Pulmonary artery endothelial cell (primary cell): ENCODE measurements around the gene ZMYM1. TPM values are rescaled to one million over a fixed set of nuclear protein-coding genes. Genes with fewer than 3 reads are reported as not detected.
A peak's percentile ranks its signal among the peaks of the same experiment; 100 is the strongest.
"Not testable (repeated sequence)": the region's sequence is repeated elsewhere in the genome, so short reads cannot be mapped to it uniquely, and the experiment has no call there.

Experiments
- DNase-seq: peaks from one replicate; pipeline ENCODE4 v3.0.0-alpha.2; 2011; ENCODE audit warnings: low read depth, low spot score
- total RNA-seq: library from RNA; depleted of rRNA; stranded (reverse); fragments of >200 nt; gene quantifications from 2 replicates; pipeline ENCODE4 v1.2.3, GENCODE V29; 2014

The ZMYM1 gene
- total RNA-seq, 1 donor from 2014 or later = 21.3 TPM

DNA sequence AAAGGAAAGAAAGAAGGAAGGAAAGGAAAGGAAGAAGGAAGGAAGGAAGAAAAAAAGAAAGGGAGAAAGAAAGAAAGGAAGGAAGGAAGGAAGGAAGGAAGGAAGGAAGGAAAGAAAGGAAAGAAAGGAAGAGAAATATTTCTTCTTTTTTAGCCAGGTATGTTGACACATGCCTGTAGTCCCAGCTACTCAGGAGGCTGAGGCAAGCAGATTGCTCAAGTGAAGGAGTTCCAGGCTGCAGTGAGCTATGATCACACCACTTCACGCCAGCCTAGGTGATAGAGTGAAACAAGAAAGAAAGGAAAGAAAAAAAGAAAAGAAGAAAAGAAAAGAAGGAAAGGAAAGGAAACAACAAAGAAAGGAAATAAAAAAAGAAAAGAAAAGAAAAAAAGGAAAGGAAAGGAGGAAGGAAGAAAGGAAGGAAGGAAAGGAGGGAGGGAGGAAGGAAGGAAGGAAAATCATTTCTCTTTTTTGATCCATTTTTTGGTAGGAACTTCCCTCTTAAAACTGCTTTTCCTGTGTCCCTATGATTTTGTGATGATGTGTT lies 5.8 kb upstream of the ZMYM1 start:
- no peak for DNase-seq

DNA sequence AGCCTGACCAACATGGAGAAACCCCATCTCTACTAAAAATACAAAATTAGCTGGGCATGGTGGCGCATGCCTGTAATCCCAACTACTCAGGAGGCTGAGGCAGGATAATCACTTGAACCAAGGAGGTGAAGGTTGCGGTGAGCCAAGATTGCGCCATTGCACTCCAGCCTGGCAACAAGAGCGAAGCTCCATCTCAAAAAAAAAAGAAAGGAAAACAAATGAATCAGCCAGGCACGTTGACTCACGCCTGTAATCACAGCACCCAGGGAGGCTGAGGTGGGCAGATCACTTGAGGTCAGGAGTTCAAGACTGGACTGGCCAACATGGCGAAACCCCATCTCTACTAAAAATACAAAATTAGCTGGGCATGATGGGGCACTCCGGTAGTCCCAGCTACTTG lies 2.8 kb upstream of the ZMYM1 start:
- not testable (repeated sequence) for DNase-seq

- DNase-seq = no peak
These were observed 1.1 kb downstream of the ZMYM1 start for GRCh38 chr1:35080171-35080854.

- DNase-seq = no peak
These were observed 6.2 kb downstream of the ZMYM1 start for GRCh38 chr1:35085421-35085820.

DNA sequence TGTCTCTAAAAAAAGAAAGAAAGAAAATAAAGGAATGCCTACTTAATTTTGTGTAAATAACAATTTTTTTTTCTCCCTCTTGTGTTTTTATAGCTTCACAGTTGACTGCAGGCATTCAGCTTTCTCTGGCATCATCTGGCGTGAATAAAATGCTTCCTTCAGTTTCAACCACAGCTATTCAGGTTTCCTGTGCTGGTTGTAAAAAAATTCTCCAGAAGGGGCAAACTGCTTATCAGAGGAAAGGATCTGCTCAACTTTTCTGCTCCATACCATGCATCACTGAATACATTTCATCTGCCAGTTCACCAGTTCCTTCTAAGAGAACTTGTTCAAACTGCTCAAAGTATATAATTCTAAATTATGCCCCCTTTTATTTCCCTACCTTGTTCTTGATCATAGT lies 18.0 kb downstream of the ZMYM1 start:
- no peak for DNase-seq

- DNase-seq = no peak
These were observed 31.9 kb downstream of the ZMYM1 start for GRCh38 chr1:35111106-35111505.

DNA sequence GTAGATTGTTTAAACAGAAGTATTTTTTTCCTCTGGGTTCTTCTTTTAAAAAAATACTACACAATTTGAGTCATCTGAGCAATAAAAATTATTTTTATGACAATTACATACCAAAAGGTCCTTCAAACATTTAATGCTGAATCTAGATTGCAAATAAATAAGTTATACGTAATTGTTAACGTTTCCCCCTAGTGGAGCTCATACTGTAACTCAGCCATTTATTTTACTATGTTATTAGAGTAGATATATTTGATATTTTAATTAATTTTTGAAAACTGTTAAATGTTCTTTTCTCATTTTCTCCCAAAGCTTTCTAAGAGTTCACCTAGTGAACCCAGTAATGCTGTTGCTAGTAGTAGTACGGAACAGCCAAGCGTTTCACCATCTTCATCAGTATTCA lies 33.5 kb downstream of the ZMYM1 start:
- no peak for DNase-seq

DNA sequence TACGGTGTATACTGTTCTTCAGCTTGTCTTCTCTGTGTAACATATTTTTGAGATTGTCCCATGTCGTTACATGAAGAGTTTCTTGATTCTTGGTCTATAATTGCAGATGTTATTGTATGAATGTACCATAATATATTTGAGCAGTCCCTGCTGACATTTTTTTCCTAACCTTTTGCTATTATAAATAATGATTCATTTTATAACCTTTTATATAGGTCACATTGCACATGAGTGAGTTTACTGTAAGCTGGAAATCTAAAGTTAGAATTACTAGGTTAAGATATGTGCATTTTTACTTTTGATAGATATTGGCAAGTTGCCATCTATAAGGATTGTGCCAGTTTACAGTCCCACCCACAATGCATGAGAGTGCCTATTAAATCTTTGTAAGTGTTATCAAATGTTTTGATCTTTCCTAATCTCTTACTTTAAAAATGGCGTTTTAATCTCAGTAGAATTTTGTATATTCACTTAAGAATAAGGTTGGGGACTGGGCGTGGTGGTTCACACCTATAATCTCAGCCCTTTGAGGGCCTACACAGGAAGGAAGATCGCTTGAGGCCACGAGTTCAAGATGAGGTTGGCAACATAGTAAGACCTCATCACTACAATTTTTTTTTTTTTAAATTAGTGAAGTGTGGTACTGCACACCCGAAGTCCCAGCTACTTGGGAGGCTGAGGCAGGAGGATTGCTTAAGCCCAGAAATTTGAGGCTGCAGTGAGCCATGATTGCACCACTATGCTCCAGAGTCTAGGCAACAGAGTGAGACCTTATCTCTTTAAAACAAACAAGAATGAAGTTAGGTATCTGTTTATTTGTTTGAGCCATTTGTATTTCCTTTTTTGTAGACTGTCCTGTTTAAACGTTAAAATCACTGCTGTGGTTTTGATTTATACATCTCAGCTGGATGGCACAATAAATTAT lies 36.5 kb downstream of the ZMYM1 start:
- no peak for DNase-seq

DNA sequence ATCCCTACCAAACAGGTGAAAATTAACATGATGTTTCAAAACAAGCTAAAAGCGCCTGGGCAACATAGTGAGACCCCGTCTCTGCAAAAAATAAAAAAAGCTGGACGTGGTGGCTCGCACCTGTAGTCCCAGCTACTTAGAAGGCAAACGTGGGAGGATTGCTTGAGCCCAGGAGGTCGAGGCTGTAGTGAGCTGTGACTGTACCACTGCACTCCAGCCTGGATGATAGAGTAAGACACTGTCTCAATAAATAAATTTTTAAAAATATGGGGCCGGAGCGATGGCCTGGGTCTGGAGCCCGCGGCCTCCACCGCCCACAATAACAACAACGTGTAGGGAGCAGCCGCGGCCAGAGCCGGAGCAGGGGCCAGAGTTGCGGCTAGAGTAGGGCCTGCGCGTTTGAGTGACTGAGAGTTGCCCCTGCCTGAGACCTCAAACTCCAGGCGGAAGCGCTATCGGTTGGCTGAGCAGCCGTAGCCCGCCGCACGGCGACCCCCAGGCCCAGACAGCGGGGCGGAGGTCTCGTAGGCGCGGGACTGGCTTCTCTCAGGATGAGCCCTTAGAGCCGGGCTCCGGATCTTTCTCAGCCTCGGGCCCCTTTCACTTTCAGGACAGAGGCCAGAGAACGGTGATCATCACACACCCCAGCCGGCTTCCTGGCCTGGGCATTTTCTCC lies 41.4 kb downstream of the ZMYM1 start:
- no peak for DNase-seq

DNA sequence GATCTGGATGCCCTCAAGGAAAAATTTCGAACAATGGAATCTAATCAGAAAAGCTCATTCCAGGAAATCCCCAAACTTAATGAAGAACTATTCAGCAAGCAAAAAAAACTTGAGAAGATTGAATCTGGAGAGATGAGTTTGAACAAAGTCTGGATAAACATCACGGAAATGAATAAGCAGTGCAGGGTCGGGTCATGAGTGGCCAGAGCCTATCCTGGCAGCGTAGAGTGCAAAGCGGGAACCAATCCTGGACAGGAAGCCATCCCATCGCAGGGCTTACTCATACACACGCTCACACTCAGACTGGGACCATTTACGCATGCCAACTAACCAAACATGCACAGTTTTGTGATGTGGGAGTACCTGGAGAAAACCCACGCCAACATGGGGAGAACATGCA lies 43.1 kb downstream of the ZMYM1 start:
- DNase-seq = peak; percentile 32

GRCh38 chr1:35126546-35126945 lies 47.4 kb downstream of the ZMYM1 start:
- DNase-seq = no peak

GRCh38 chr1:35129080-35129479 lies 49.9 kb downstream of the ZMYM1 start:
- DNase-seq = no peak

- DNase-seq = no peak
These were observed 57.6 kb downstream of the ZMYM1 start for GRCh38 chr1:35136780-35137179.

GRCh38 chr1:35137590-35137989 lies 58.4 kb downstream of the ZMYM1 start:
- not testable (repeated sequence) for DNase-seq

DNA sequence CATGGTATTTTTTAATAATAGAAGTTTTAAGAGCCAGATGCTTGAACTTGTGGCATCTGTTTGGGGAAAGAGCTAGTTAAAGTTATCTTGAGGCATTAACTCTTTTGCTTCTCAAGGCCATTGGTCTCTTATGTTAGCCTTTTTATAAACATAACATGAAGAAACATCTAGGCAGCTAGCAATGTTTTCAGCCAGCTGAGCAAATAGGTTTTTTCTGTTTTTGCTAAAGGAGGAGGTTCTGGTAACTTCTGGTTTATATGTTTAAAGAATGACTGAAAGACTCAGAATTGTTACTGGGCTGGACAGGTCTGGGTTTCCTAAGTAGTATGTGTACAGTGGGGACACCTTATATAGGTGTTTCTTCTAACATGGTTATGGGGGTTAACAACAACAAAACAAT lies 63.1 kb downstream of the ZMYM1 start:
- not testable (repeated sequence) for DNase-seq

GRCh38 chr1:35142728-35143127 lies 63.5 kb downstream of the ZMYM1 start:
- not testable (repeated sequence) for DNase-seq

DNA sequence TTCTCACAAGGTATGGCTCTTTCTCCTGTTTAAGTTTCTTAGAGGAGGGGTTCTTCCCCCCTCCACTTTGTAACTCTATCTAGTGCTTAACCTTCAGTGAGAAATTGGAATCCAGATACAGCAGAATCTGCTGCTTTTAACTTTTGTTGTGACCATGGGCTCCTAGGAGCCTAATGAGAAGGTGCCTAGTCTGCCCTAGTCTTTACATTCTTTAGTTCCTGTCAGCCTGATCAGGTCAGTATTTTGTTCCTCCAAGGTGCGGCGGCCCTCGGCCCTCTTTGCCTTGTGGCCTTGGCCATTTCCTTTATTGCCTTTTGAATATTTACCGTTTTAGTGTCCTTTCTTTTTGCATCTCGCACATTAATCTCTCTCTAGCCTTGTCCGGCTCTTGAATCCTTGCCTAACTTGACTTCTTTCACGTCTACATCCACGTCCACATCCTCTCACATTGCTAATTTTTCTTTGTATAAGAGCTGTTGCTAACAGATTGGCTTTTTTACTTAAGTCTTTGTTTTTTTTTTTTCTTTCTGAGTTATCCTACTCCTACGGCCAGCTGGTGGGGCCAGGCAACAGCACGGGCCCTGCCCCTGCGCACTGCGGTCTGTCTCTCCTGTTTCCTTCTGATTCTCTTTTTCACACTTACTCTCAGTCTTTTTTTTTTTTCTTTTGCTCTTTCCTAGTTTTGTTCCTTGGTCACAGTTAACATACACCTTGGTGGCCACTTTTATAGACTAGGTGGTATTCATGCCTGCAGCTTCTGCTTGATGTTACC lies 64.7 kb downstream of the ZMYM1 start:
- no peak for DNase-seq

DNA sequence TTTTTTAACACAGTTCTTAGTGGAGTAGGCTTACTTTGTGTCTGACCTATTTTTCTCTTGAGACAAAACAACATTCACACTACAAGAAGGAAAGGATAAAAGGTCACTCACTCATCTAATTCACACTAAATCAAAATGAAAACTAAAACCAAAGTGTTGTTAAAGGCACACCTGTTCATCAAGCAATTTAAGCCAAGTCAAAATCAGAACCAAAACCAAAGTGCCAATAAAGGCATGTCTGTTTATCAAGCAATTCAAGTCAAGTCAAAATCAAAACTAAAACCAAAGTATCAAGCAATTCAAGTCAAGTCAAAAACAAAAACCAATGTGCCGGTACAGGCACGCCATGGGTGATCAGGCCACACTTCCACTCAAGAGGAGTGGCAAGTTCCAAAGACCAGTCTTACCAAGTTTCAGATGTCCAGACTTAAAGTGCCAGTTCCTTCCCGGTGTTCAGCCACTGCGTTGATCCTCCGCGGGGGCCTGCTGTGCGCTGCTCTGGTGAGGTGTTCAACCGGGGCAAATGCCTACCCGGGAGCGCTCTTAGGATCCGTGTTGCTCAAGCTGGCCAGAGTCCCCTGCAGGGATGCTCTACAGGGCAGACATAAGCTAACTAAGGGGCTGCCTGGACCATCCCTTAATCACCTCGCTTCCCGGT lies 66.8 kb downstream of the ZMYM1 start:
- DNase-seq = not testable (repeated sequence)

GRCh38 chr1:35151220-35151619 lies 72.0 kb downstream of the ZMYM1 start:
- no peak for DNase-seq

DNA sequence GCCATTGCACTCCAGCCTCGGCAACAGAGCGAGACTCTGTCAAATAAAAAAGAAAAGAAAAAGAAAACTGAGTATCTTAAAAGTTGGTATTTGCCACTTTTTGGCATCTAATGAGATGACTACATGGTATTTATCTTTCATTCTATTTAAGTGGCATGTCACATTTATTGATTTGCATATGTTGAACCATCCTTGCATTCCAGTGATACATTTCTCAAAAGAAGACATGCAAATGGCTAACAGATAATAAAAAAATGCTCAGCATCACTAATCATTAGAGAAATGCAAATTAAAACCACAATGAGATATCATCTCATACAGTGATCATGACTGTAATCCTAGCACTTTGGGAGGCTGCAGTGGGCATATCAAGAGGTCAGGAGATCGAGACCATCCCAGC lies 85.7 kb downstream of the ZMYM1 start:
- DNase-seq = no peak
